ENCODE measurements around the gene CAVIN2. TPM values are rescaled to one million over a fixed set of nuclear protein-coding genes. Genes with fewer than 3 reads are reported as not detected.

CAVIN2 gene
- polyA plus RNA-seq, 1 of the 3 experiments (the other 2 are of a cell fraction): 1.5 TPM

- H3K27me3 ChIP-seq (ENCODE audit: insufficient read depth): no peaks in the 10 kb centered on the region
- no peak for TF ChIP-seq TCF12 (IDR thresholded peaks at IDR 0.05)
- no peak for TF ChIP-seq NFIC (IDR thresholded peaks at IDR 0.05; ENCODE audit: borderline replicate concordance)
- no peak for TF ChIP-seq REST (IDR thresholded peaks at IDR 0.05; ENCODE audit: low read depth, low read length)
- TF ChIP-seq CTCF (IDR thresholded peaks at IDR 0.05): no peak
- no peak for TF ChIP-seq FOXM1 (IDR thresholded peaks at IDR 0.05; ENCODE audit: low read depth)
- TF ChIP-seq MEF2A (IDR thresholded peaks at IDR 0.05; ENCODE audit: borderline replicate concordance, low read depth): no peak
- TF ChIP-seq MXI1 (IDR thresholded peaks at IDR 0.05; ENCODE audit: low read depth, low read length): no peak
- no peak for TF ChIP-seq FOXJ3 (CRISPR knock-in tag; IDR thresholded peaks at IDR 0.05)
- no peak for TF ChIP-seq EP300 (IDR thresholded peaks at IDR 0.05; ENCODE audit: borderline replicate concordance in 1 of 2, low read depth in 1 of 2, low read length in 1 of 2)
- no peak for TF ChIP-seq RXRA (IDR thresholded peaks at IDR 0.05; ENCODE audit: borderline replicate concordance, low read depth)
- TF ChIP-seq TEAD4 (IDR thresholded peaks at IDR 0.05; ENCODE audit: borderline replicate concordance, insufficient read depth): no peak
- TF ChIP-seq RFX5 (IDR thresholded peaks at IDR 0.05; ENCODE audit: low read length): no peak
- no peak for TF ChIP-seq EZH2phosphoT487 (IDR thresholded peaks at IDR 0.05; ENCODE audit: borderline replicate concordance, low read depth)
- TF ChIP-seq SMC3 (IDR thresholded peaks at IDR 0.05; ENCODE audit: low read depth, low read length): no peak
- TF ChIP-seq IRF3 (IDR thresholded peaks at IDR 0.05; ENCODE audit: low read depth, low read length): no peak
- no peak for TF ChIP-seq YY1 (IDR thresholded peaks at IDR 0.05; ENCODE audit: low read depth)
- TF ChIP-seq GABPA (IDR thresholded peaks at IDR 0.05; ENCODE audit: low read depth): no peak
- H3K36me3 ChIP-seq (replicated peaks in 1 of 2; ENCODE audit: control insufficient read depth in 1 of 2, insufficient read depth in 2 of 2, low read length in 1 of 2): no peaks in the 10 kb centered on the region
- H3K9ac ChIP-seq: no peak overlapping the region
- H4K20me1 ChIP-seq (ENCODE audit: insufficient read depth): no peaks in the 10 kb centered on the region
- no peaks in the 10 kb centered on the region for H3K79me2 ChIP-seq (ENCODE audit: insufficient read depth)
- WGBS (ENCODE audit: low lambda C conversion rate): 71% methylated on average over 7 of the region's 7 CpGs
- H3K4me3 ChIP-seq (ENCODE audit: low read depth in 2 of 2, low read length in 1 of 2): no peak overlapping the region
- no peak overlapping the region for H3K27ac ChIP-seq (ENCODE audit: low read depth in 2 of 2, low read length in 1 of 2)
- ChIA-PET POLR2A (no interaction called here), CTCF (interaction anchor here (0.6 to 2.5 kb wide), 6 partner anchors 22 to 372 kb away, joined by 3 to 12 read pairs (median 4); no protein-coding TSS in a partner anchor)
- no peak overlapping the region for H3K4me2 ChIP-seq
- no peaks in the 10 kb centered on the region; the same call in 1 of the 2 replicates for H3K9me3 ChIP-seq
- H2AFZ ChIP-seq (ENCODE audit: low read depth): no peak overlapping the region
- DNase-seq: no peak
- no peaks in the 10 kb centered on the region for H3K9me2 ChIP-seq
- H3F3A ChIP-seq (replicated peaks; ENCODE audit: insufficient read depth): peaks cover 13% of the 10 kb centered on the region
- H3K4me1 ChIP-seq (ENCODE audit: control insufficient read depth in 1 of 2, insufficient read depth in 2 of 2, low read depth in 1 of 2, low read length in 1 of 2): peaks cover 0 to 9% of the 10 kb centered on the region in 2 experiments; a peak in 2 of 4 replicates
Measured at GRCh38 chr2:191839918-191840804, 6.7 kb downstream of the CAVIN2 start.

Measured in SK-N-SH (cell line).